Osteocyte (in vitro differentiated cells): ENCODE measurements around the gene TPRX1. TPM values are rescaled to one million over a fixed set of nuclear protein-coding genes. Genes with fewer than 3 reads are reported as not detected.
"Not testable (repeated sequence)": the region's sequence is repeated elsewhere in the genome, so short reads cannot be mapped to it uniquely, and the experiment has no call there.

Source experiments
- DNase-seq: peaks from one replicate; pipeline ENCODE4 v3.0.0; 2021; ENCODE audit warnings: mixed read lengths; ENCODE audit not compliant: unreplicated experiment; ENCODE audit errors: extremely low spot score
- H3K27ac Mint-ChIP-seq: one replicate; pipeline ENCODE4 v1.8.0; 2021; ENCODE audit warnings: mild to moderate bottlenecking, mixed read lengths; ENCODE audit not compliant: unreplicated experiment
- H3K27me3 Mint-ChIP-seq: one replicate; pipeline ENCODE4 v1.8.0; 2021; ENCODE audit warnings: mixed read lengths; ENCODE audit not compliant: unreplicated experiment
- H3K36me3 Mint-ChIP-seq: one replicate; pipeline ENCODE4 v1.8.0; 2021; ENCODE audit warnings: mixed read lengths; ENCODE audit not compliant: unreplicated experiment
- H3K4me1 Mint-ChIP-seq: one replicate; pipeline ENCODE4 v1.8.0; 2021; ENCODE audit warnings: mixed read lengths; ENCODE audit not compliant: unreplicated experiment
- H3K4me3 Mint-ChIP-seq: one replicate; pipeline ENCODE4 v1.8.0; 2021; ENCODE audit warnings: mild to moderate bottlenecking, moderate library complexity, mixed read lengths; ENCODE audit not compliant: unreplicated experiment
- H3K9me3 Mint-ChIP-seq: one replicate; pipeline ENCODE4 v1.8.0; 2021; ENCODE audit warnings: mixed read lengths; ENCODE audit not compliant: unreplicated experiment
- total RNA-seq: library from RNA; stranded (reverse); gene quantifications from 2 replicates; pipeline ENCODE4 v1.2.1, GENCODE V29; 2021
- TF ChIP-seq, protein P1 (sequence below): fragments of 200-600 bp; sonication (generic); IDR thresholded peaks from 2 replicates; pipeline ENCODE4 v1.5.0; 2021; ENCODE audit warnings: antibody characterized with exemption, mild to moderate bottlenecking, moderate library complexity

TPRX1 gene
- total RNA-seq, 1 donor from 2014 or later = not detected

DNA sequence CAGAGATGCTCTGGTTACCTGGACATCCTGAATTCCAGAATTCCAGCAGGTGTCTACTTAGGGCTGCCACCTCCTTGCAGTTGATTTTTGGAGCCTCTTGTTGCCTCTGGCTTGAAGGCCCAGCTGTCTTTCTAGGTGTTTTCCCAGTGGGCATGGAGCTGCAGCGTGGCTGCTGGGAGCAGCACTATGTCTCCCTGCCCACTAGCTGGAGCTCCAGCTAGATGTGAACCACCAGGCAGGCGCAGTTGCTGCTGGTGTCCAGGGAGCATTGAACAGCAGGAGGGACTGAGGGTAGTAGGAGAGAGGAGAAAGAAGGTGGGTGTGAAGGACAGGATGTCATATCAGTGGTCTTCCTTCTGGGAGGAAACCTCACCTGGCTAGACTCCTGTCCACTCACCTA lies 35.7 kb downstream of the TPRX1 start:
- Mint-ChIP-seq H3K36me3 (no peaks in the 10 kb centered on the region), H3K4me3 (no peak overlapping the region), H3K9me3 (no peaks in the 10 kb centered on the region), H3K27me3 (peaks cover 8% of the 10 kb centered on the region), H3K27ac (no peak overlapping the region), H3K4me1 (peaks cover 2% of the 10 kb centered on the region)
- TF ChIP-seq, protein P1, sequence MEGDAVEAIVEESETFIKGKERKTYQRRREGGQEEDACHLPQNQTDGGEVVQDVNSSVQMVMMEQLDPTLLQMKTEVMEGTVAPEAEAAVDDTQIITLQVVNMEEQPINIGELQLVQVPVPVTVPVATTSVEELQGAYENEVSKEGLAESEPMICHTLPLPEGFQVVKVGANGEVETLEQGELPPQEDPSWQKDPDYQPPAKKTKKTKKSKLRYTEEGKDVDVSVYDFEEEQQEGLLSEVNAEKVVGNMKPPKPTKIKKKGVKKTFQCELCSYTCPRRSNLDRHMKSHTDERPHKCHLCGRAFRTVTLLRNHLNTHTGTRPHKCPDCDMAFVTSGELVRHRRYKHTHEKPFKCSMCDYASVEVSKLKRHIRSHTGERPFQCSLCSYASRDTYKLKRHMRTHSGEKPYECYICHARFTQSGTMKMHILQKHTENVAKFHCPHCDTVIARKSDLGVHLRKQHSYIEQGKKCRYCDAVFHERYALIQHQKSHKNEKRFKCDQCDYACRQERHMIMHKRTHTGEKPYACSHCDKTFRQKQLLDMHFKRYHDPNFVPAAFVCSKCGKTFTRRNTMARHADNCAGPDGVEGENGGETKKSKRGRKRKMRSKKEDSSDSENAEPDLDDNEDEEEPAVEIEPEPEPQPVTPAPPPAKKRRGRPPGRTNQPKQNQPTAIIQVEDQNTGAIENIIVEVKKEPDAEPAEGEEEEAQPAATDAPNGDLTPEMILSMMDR = no peak
- DNase-seq = no peak

DNA sequence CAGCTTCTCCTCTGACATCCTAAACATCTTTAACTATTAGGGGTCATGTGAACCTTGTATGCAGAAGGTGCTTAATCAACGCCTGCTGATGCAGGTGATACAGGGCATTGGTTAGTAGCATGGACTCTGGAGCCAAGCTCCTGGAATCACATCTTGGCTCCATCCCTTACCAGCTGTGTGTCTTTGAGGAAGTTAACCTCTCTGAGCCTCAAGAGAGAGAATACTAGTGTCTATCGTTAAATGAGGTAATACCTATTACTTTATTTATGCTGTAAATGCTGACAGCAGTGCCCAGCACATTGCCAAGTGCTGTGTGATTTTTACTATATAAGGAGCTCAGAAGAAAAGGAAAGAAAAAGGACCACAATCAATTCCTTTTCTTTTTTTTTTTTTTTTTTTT lies 37.0 kb downstream of the TPRX1 start:
- Mint-ChIP-seq H3K36me3 (no peaks in the 10 kb centered on the region), H3K4me3 (no peak overlapping the region), H3K9me3 (no peaks in the 10 kb centered on the region), H3K4me1 (peaks cover 2% of the 10 kb centered on the region), H3K27me3 (peaks cover 8% of the 10 kb centered on the region), H3K27ac (no peak overlapping the region)
- DNase-seq = no peak
- TF ChIP-seq, protein P1 = no peak

DNA sequence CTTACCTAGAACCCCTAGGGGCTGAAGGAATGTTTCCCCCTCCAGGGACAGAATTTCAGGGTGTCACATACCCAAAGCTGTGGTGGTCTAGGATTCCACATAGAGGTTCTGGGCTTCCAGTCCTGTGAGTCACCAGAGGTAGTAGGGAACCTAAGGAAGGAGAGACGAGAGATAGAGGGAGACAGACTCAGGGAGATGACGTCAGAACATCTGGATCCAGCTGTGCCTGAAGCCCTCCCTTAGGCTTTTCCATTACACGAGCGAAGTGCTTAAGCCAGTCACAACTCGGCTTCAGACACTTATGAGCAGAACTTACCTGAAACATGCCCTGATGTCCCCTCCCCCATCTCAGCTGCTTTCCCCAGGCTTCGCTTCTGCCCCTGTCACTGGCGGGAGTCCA lies 37.7 kb downstream of the TPRX1 start:
- TF ChIP-seq, protein P1 = no peak
- no peak for DNase-seq
- H3K27ac Mint-ChIP-seq = no peak overlapping the region
- H3K36me3 Mint-ChIP-seq = no peaks in the 10 kb centered on the region
- H3K27me3 Mint-ChIP-seq = peaks cover 8% of the 10 kb centered on the region
- no peaks in the 10 kb centered on the region for H3K9me3 Mint-ChIP-seq
- H3K4me3 Mint-ChIP-seq = no peak overlapping the region
- peaks cover 2% of the 10 kb centered on the region for H3K4me1 Mint-ChIP-seq

DNA sequence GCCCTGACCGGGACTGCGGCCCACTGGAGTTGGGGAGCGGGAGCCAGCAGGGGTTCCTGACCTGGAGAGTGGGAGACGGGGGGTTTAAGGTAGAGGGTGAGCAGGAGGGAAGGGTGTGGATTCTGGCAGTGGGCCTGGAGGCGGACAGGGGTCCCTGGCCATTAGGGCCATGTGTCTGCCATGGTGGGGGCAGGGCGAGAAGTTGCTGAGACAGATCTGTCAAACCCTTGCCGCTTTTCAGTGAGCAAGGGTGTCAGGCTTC lies 38.1 kb downstream of the TPRX1 start:
- Mint-ChIP-seq H3K27me3 (peaks cover 6% of the 10 kb centered on the region), H3K9me3 (no peaks in the 10 kb centered on the region), H3K4me3 (no peak overlapping the region), H3K27ac (no peak overlapping the region), H3K36me3 (no peaks in the 10 kb centered on the region), H3K4me1 (peaks cover 2% of the 10 kb centered on the region)
- TF ChIP-seq, protein P1 = no peak
- DNase-seq = no peak

DNA sequence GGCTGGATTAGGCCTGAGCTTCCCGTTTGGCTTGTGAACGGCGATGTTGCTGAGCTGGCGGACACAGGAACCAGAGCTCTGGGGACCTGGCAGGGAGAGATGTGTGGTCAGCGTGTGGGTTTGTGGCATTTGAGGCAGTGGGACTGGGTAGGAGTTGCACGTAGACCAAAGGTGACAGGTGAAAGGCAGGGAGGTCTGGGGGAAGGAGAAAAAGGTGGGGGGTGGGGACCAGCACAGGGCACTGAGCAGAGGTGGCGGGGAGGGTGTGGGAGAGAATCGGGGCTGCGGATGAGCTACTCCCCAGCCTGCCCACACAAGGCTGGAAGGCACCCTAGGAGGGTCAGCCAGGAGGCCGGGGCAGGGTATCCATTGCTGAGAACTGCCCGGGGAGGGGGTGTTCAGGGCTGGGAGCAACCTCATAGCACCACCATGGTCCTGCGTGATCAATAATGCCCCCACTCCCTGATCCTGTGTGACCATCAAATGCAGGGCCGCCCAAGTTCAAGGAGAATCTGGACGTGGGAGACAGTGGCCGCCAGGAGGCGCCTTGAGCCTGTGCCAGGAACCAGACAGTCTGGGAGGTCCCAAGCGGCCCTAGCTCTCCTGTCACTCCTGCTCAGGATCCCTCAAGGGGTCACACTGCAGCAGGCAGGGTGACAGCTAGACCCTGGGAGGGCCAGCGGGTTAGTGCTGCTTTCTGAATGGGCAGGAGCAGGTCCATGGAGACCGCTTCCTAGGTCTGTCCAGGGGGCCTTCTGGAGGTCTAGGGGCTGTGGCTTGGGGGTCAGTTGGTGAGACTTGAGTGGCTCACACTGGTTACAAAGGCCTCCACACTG lies 38.6 kb downstream of the TPRX1 start:
- peak; percentile 86 for DNase-seq
- no peaks in the 10 kb centered on the region for H3K9me3 Mint-ChIP-seq
- TF ChIP-seq, protein P1 = peak; percentile 78
- no peak overlapping the region for H3K4me3 Mint-ChIP-seq
- H3K4me1 Mint-ChIP-seq = peaks cover 2% of the 10 kb centered on the region
- H3K36me3 Mint-ChIP-seq = no peaks in the 10 kb centered on the region
- no peak overlapping the region for H3K27ac Mint-ChIP-seq
- peaks cover 6% of the 10 kb centered on the region for H3K27me3 Mint-ChIP-seq

DNA sequence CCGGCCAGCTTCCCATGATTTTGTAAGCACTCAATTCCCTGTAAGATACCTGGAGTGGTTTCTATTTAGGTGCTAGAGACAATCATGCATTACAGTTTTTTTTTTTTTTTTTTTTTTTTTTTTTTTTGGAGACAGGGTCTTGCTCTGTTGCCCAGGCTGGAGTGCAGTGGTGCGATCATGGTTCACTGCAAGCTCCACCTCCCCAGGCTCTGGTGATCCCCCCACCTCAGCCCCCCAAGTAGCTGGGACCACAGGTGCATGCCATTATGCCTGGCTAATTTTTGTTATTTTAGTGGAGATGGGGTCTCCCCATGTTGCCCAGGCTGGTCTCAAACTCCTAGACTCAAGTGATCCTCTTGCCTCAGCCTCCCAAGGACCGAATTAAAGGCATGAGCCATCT lies 39.6 kb downstream of the TPRX1 start:
- not testable (repeated sequence) for H3K4me1 Mint-ChIP-seq, DNase-seq, H3K9me3 Mint-ChIP-seq, H3K27me3 Mint-ChIP-seq, H3K36me3 Mint-ChIP-seq, H3K4me3 Mint-ChIP-seq, H3K27ac Mint-ChIP-seq
